GM12892 (cell line): Measurements from ENCODE around the gene ABI2.

Source experiments
- POLR2AphosphoS5 ChIP-seq: IDR thresholded peaks from 2 replicates; pipeline ENCODE4 v1.6.1; 2011; ENCODE audit warnings: low read depth, low read length, control low read depth
- TAF1 ChIP-seq: IDR thresholded peaks from 2 replicates; pipeline ENCODE4 v1.6.1; 2011; ENCODE audit warnings: low read depth, mild to moderate bottlenecking, control low read depth, low read length, borderline replicate concordance

GRCh38 chr2:203395858-203396257 lies 67.7 kb downstream of the ABI2 start:
- TF ChIP-seq TAF1 (no peak), POLR2AphosphoS5 (no peak)
